Liver (tissue), 9 donors: Measurements from ENCODE around the gene MSI2. TPM values are rescaled to one million over a fixed set of nuclear protein-coding genes. Genes with fewer than 3 reads are reported as not detected.

Source experiments
- DNase-seq: peaks from one replicate; pipeline ENCODE4 v3.0.0-alpha.2; 2017; ENCODE audit warnings: low spot score
- H3K27ac ChIP-seq, 2 donors: one replicate each; pipeline ENCODE4 v1.7.0; 2013; ENCODE audit warnings: inconsistent platforms in 2 of 2, low read length in 2 of 2, control low read depth in 1 of 2, low read depth in 1 of 2, mild to moderate bottlenecking in 1 of 2
- H3K27me3 ChIP-seq, 4 donors: one replicate each; pipeline versions ENCODE4 v1.6.1 to v1.7.0; 2013; ENCODE audit warnings: low read length in 3 of 4, inconsistent platforms in 1 of 4, mild to moderate bottlenecking in 1 of 4, moderate library complexity in 1 of 4; ENCODE audit not compliant: control insufficient read depth in 4 of 4, insufficient read depth in 4 of 4
- H3K36me3 ChIP-seq, 4 donors: one replicate each; pipeline versions ENCODE4 v1.6.1 to v1.7.0; 2013; ENCODE audit warnings: low read length in 3 of 4, mild to moderate bottlenecking in 3 of 4, low read depth in 1 of 4, moderate library complexity in 1 of 4; ENCODE audit not compliant: control insufficient read depth in 4 of 4, insufficient read depth in 3 of 4
- H3K4me1 ChIP-seq, 4 donors: one replicate each; pipeline versions ENCODE4 v1.6.1 to v1.7.0; 2013; ENCODE audit warnings: low read length in 3 of 4, mild to moderate bottlenecking in 3 of 4, moderate library complexity in 1 of 4; ENCODE audit not compliant: control insufficient read depth in 4 of 4, insufficient read depth in 4 of 4
- H3K4me3 ChIP-seq, 3 donors: one replicate each; pipeline versions ENCODE4 v1.6.1 to v1.7.0; 2013; ENCODE audit warnings: low read length in 3 of 3, control low read depth in 1 of 3, low read depth in 1 of 3, mild to moderate bottlenecking in 1 of 3
- H3K9ac ChIP-seq, 2 donors: one replicate each; pipeline ENCODE4 v1.7.0; 2013; ENCODE audit warnings: low read length in 2 of 2, mild to moderate bottlenecking in 2 of 2, moderate library complexity in 2 of 2, control low read depth in 1 of 2, low read depth in 1 of 2
- H3K9me3 ChIP-seq, 4 donors: one replicate each; pipeline versions ENCODE4 v1.6.1 to v1.7.0; 2013; ENCODE audit warnings: low read length in 3 of 4; ENCODE audit not compliant: control insufficient read depth in 4 of 4
- ATF3 ChIP-seq: IDR thresholded peaks from 2 replicates; pipeline ENCODE4 v1.6.1; 2016; ENCODE audit warnings: antibody characterized with exemption
- CTCF ChIP-seq: fragments of 150-350 bp; IDR thresholded peaks from 2 replicates; pipeline ENCODE4 v1.5.1; 2017; ENCODE audit warnings: improper control_type of control experiment, low read depth, low read length; ENCODE audit not compliant: missing input control
- EGR1 ChIP-seq, 2 donors: IDR thresholded peaks; 2 replicates each; pipeline ENCODE4 v1.6.1; 2016 to 2018; ENCODE audit warnings: antibody characterized with exemption in 2 of 2, low read depth in 2 of 2
- FOXA1 ChIP-seq: IDR thresholded peaks from 2 replicates; pipeline ENCODE4 v1.6.1; 2016; ENCODE audit warnings: antibody characterized with exemption
- FOXA2 ChIP-seq: IDR thresholded peaks from 2 replicates; pipeline ENCODE4 v1.6.1; 2016; ENCODE audit warnings: antibody characterized with exemption
- GABPA ChIP-seq, 2 donors: IDR thresholded peaks in 1 of 2; conservative IDR thresholded peaks in 1 of 2; 2 replicates each; pipeline ENCODE4 v1.6.1; 2016; ENCODE audit warnings: antibody characterized with exemption in 2 of 2, mild to moderate bottlenecking in 1 of 2, moderate library complexity in 1 of 2
- HNF4A ChIP-seq, 2 donors: conservative IDR thresholded peaks; 2 replicates each; pipeline ENCODE4 v1.6.1; 2016; ENCODE audit warnings: antibody characterized with exemption in 2 of 2, mild to moderate bottlenecking in 2 of 2
- JUND ChIP-seq, 2 donors: IDR thresholded peaks; 2 replicates each; pipeline ENCODE4 v1.6.1; 2016; ENCODE audit warnings: antibody characterized with exemption in 2 of 2
- MAX ChIP-seq: IDR thresholded peaks from 2 replicates; pipeline ENCODE4 v1.6.1; 2016; ENCODE audit warnings: antibody characterized with exemption
- NR2F2 ChIP-seq: IDR thresholded peaks from 2 replicates; pipeline ENCODE4 v1.6.1; 2016; ENCODE audit warnings: antibody characterized with exemption
- RAD21 ChIP-seq, 2 donors: IDR thresholded peaks; 2 replicates each; pipeline ENCODE4 v1.6.1; 2016; ENCODE audit warnings: antibody characterized with exemption in 2 of 2, mild to moderate bottlenecking in 2 of 2
- REST ChIP-seq: IDR thresholded peaks from 2 replicates; pipeline ENCODE4 v1.6.1; 2016; ENCODE audit warnings: antibody characterized with exemption, mild to moderate bottlenecking
- RXRA ChIP-seq, 2 donors: IDR thresholded peaks; 2 replicates each; pipeline ENCODE4 v1.6.1; 2017 to 2018; ENCODE audit warnings: antibody characterized with exemption in 2 of 2, mild to moderate bottlenecking in 1 of 2
- SP1 ChIP-seq: IDR thresholded peaks from 2 replicates; pipeline ENCODE4 v1.6.1; 2018; ENCODE audit warnings: antibody characterized with exemption, mild to moderate bottlenecking
- TAF1 ChIP-seq: conservative IDR thresholded peaks from 2 replicates; pipeline ENCODE4 v1.6.1; 2016; ENCODE audit warnings: antibody characterized with exemption, mild to moderate bottlenecking
- YY1 ChIP-seq: IDR thresholded peaks from 2 replicates; pipeline ENCODE4 v1.6.1; 2016; ENCODE audit warnings: antibody characterized with exemption, mild to moderate bottlenecking
- ZBTB33 ChIP-seq: IDR thresholded peaks from 2 replicates; pipeline ENCODE4 v1.6.1; 2016; ENCODE audit warnings: antibody characterized with exemption
- WGBS: extraction: QIAGEN DNeasy Blood & Tissue Kit; methylation state at CpG from one replicate; pipeline ENCODE4 v1.1.7; 2013; 5-methylcytosine and 5-hydroxymethylcytosine counted together
- polyA plus RNA-seq, 2 donors: library from polyadenylated mRNA; stranded (reverse) in 1 of 2; unstranded in 1 of 2; fragments of 200-250 nt in 1 of 2; fragments of >200 nt in 1 of 2; fragmentation: Nextera tagmentation in 1 of 2; extraction: Ambion mirVana in 1 of 2; gene quantifications; one replicate each; pipeline versions ENCODE4 v1.2.1 to v1.2.3, GENCODE V29; 2013 to 2015
- total RNA-seq, 2 donors: library from RNA; depleted of rRNA; stranded (reverse); fragments of >200 nt; gene quantifications; one replicate each; pipeline ENCODE4 v1.2.3, GENCODE V29; 2014
- donor health status: healthy.
- donor health status: healthy.
- donor health status: healthy.
- donor health status: healthy.
- donor health status: healthy.

Gene MSI2
- total and polyA plus RNA-seq, 4 donors: 5.7 to 15.6 (median 9.2) TPM

GRCh38 chr17:57257195-57257894, 1.0 kb downstream of the MSI2 start:
- H3K9ac ChIP-seq: peak overlapping the region; percentile 58 to 77
- H3K36me3 ChIP-seq: peaks cover 2 to 8% (median 4%) of the 10 kb centered on the region in 4 donors
- no peaks in the 10 kb centered on the region for H3K27me3 ChIP-seq
- TF ChIP-seq HNF4A (conservative IDR thresholded peaks at IDR 0.05) (no peak), REST (no peak), FOXA2 (no peak), ATF3 (no peak), RXRA (IDR thresholded peaks at IDR 0.05) (no peak), YY1 (no peak), GABPA (IDR thresholded peaks at IDR 0.05 in 1 of 2, conservative IDR thresholded peaks at IDR 0.05 in 1 of 2) (no peak), ZBTB33 (no peak), TAF1 (no peak), SP1 (no peak)
- H3K9me3 ChIP-seq: no peaks in the 10 kb centered on the region
- peaks cover 0 to 6% (median 2%) of the 10 kb centered on the region in 4 donors for H3K4me1 ChIP-seq
- peak overlapping the region; percentile 44 to 95 (median 75) for H3K4me3 ChIP-seq
- no peak for DNase-seq
- 8% methylated on average over 19 of the region's 19 CpGs for WGBS
- peak overlapping the region; percentile 47 to 61 for H3K27ac ChIP-seq

GRCh38 chr17:57257895-57258851, 1.9 kb downstream of the MSI2 start:
- no peak for DNase-seq
- peaks cover 2 to 15% (median 7%) of the 10 kb centered on the region in 4 donors for H3K36me3 ChIP-seq
- H3K9ac ChIP-seq: peak overlapping the region in 1 of 2 donors; percentile 77
- WGBS: 52% methylated on average over 20 of the region's 20 CpGs
- peaks cover 0 to 6% (median 2%) of the 10 kb centered on the region in 4 donors for H3K4me1 ChIP-seq
- no peaks in the 10 kb centered on the region for H3K27me3 ChIP-seq
- no peaks in the 10 kb centered on the region for H3K9me3 ChIP-seq
- no peak overlapping the region for H3K27ac ChIP-seq
- H3K4me3 ChIP-seq: peak overlapping the region; percentile 3 to 95 (median 75)
- TF ChIP-seq TAF1 (no peak), JUND (IDR thresholded peaks at IDR 0.05) (no peak), NR2F2 (no peak), GABPA (IDR thresholded peaks at IDR 0.05 in 1 of 2, conservative IDR thresholded peaks at IDR 0.05 in 1 of 2) (no peak), HNF4A (conservative IDR thresholded peaks at IDR 0.05) (no peak), FOXA2 (no peak), RAD21 (IDR thresholded peaks at IDR 0.05) (no peak), MAX (no peak), ATF3 (no peak), EGR1 (IDR thresholded peaks at IDR 0.05; ENCODE audit: low read depth in 2 of 2) (no peak), SP1 (no peak), FOXA1 (no peak), CTCF (no peak)
